ENCODE measurements around the gene RAPGEF1. TPM values are rescaled to one million over a fixed set of nuclear protein-coding genes. Genes with fewer than 3 reads are reported as not detected.

RAPGEF1 gene
- total and polyA plus RNA-seq, 9 of the 15 experiments (the other 6 are each of a cell fraction or from before 2014, with no cell fraction given) = 0.06 to 44.1 (median 19.9) TPM

DNA sequence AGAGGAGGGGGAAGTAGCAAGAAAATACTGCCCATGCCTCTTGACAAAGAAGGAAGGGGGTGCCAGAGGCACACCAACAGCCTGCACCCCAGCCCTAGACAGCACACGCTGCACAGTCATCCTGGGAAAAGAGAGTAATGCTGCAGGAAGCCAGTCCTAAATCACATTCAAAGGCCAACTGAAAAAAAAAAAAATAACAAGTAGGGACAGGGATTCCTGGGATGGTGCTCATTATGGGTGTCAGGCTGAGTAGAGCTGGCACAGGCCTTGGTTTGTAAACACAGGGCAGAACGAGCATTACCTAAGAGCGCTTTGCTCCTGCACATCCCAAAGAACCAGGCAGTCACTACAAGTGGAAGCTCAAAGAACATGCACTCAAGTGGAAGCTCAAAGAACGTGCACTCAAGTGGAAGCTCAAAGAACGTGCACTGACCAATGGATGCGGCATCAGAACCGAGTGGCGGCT lies 7.8 kb downstream of the RAPGEF1 start (continued):
- TF ChIP-seq NCOA2 (IDR thresholded peaks at IDR 0.05; ENCODE audit: partially characterized antibody in 2 of 2) (no peak), CSDE1 (IDR thresholded peaks at IDR 0.05) (no peak), TARDBP (IDR thresholded peaks at IDR 0.05) (no peak), ELF2 (CRISPR knock-in tag; IDR thresholded peaks at IDR 0.05) (no peak)
- TF ChIP-seq, protein P1, sequence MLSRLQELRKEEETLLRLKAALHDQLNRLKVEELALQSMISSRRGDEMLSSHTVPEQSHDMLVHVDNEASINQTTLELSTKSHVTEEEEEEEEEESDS (CRISPR knock-in tag; IDR thresholded peaks at IDR 0.05) = no peak

DNA sequence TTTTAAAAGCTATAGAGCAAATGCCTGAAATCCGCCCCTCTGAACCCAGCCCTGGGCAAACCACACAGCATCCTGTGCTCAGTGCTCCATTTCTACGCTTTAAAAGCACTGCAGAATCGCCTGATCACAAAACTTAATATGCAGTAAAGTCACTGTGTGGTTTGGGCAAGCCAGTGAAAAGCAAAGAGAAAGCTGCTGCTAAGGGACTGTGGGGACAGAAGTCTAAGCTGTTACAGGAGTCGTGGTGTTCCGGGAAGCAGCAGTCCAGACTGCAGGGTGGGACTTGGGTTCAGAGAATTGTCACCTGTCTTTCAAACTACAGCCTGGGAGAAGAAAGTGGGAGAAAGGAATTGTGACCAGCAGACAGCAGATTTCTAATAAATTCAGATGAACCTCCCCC lies 8.2 kb downstream of the RAPGEF1 start:
- Histone ChIP-seq H3K27me3 (ENCODE audit: control insufficient read depth in 2 of 2, insufficient read depth in 2 of 2, low read length in 2 of 2) (no peaks in the 10 kb centered on the region), H2AFZ (ENCODE audit: low read depth, low read length) (no peak overlapping the region), H3K4me3 (no peak overlapping the region), H3K4me2 (ENCODE audit: insufficient read depth, low read length) (no peak overlapping the region), H4K20me1 (replicated peaks; ENCODE audit: control insufficient read depth, insufficient read depth, low read length) (peaks cover 37% of the 10 kb centered on the region), H3K79me2 (ENCODE audit: control insufficient read depth, insufficient read depth, low read length) (peaks cover 54% of the 10 kb centered on the region), H3K4me1 (replicated peaks in 1 of 2; ENCODE audit: control insufficient read depth in 2 of 2, insufficient read depth in 2 of 2, low read length in 2 of 2) (peaks cover 6 to 15% of the 10 kb centered on the region in 2 experiments), H3K9me1 (ENCODE audit: control insufficient read depth, insufficient read depth, low read length) (peaks cover 4% of the 10 kb centered on the region), H3K27ac (ENCODE audit: extremely low read depth, low read depth, low read length) (no peak overlapping the region), H3K36me3 (ENCODE audit: control insufficient read depth, insufficient read depth, low read length) (peaks cover 6% of the 10 kb centered on the region; the same call in 1 of the 3 replicates), H3K9me3 (replicated peaks; ENCODE audit: control insufficient read depth, insufficient read depth, low read depth, low read length) (no peaks in the 10 kb centered on the region), H3K9ac (ENCODE audit: insufficient read depth in 1 of 2, low read depth in 2 of 2, low read length in 2 of 2) (no peak overlapping the region)
- intact Hi-C loops (cut with micrococcal nuclease) (no loop called here), in situ Hi-C loops (cut with MboI) (no loop called here)
- no peak for DNase-seq (ENCODE audit: extremely low read depth in 1 of 4, low spot score in 3 of 4)
- BruUV-seq (replicated peaks) = no TSS peak
- 67% methylated on average over 5 of the region's 5 CpGs for WGBS (ENCODE audit: insufficient coverage, low coverage, missing lambda C conversion rate)
- no peak for FAIRE-seq
- ATAC-seq = no peak
- ChIA-PET CTCF (ENCODE audit: low intra/inter-chr PET ratio) (no interaction called here), POLR2A (interaction anchor here (0.9 to 1.2 kb wide), 2 partner anchors 20 to 97 kb away, joined by 4 read pairs; no protein-coding TSS in a partner anchor)
- TF ChIP-seq PYGO2 (tag; IDR thresholded peaks at IDR 0.05) (no peak), GABPB1 (CRISPR knock-in tag; IDR thresholded peaks at IDR 0.05) (no peak), PTRF (tag; IDR thresholded peaks at IDR 0.05) (no peak), HDGF (IDR thresholded peaks at IDR 0.05) (no peak), RHOXF2B (CRISPR knock-in tag; conservative IDR thresholded peaks at IDR 0.05) (no peak), ETS2 (tag; IDR thresholded peaks at IDR 0.05; ENCODE audit: borderline replicate concordance, poor library complexity, severe bottlenecking) (no peak)
- TF ChIP-seq, protein P2, sequence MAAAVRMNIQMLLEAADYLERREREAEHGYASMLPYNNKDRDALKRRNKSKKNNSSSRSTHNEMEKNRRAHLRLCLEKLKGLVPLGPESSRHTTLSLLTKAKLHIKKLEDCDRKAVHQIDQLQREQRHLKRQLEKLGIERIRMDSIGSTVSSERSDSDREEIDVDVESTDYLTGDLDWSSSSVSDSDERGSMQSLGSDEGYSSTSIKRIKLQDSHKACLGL (CRISPR knock-in tag; IDR thresholded peaks at IDR 0.05; ENCODE audit: borderline replicate concordance, poor library complexity, severe bottlenecking) = no peak
- TF ChIP-seq, protein P3, sequence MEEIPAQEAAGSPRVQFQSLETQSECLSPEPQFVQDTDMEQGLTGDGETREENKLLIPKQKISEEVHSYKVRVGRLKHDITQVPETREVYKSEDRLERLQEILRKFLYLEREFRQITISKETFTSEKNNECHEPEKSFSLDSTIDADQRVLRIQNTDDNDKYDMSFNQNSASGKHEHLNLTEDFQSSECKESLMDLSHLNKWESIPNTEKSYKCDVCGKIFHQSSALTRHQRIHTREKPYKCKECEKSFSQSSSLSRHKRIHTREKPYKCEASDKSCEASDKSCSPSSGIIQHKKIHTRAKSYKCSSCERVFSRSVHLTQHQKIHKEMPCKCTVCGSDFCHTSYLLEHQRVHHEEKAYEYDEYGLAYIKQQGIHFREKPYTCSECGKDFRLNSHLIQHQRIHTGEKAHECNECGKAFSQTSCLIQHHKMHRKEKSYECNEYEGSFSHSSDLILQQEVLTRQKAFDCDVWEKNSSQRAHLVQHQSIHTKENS (CRISPR knock-in tag; IDR thresholded peaks at IDR 0.05) = no peak
- TF ChIP-seq, protein P4, sequence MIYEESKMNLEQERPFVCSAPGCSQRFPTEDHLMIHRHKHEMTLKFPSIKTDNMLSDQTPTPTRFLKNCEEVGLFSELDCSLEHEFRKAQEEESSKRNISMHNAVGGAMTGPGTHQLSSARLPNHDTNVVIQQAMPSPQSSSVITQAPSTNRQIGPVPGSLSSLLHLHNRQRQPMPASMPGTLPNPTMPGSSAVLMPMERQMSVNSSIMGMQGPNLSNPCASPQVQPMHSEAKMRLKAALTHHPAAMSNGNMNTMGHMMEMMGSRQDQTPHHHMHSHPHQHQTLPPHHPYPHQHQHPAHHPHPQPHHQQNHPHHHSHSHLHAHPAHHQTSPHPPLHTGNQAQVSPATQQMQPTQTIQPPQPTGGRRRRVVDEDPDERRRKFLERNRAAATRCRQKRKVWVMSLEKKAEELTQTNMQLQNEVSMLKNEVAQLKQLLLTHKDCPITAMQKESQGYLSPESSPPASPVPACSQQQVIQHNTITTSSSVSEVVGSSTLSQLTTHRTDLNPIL (CRISPR knock-in tag; IDR thresholded peaks at IDR 0.05) = no peak
